Embryonic facial prominence (tissue), 1 donor: ENCODE measurements around the gene PUS1.

Experiments
- DNase-seq: peaks from one replicate; pipeline ENCODE4 v3.0.0-alpha.2; 2016; ENCODE audit errors: extremely low spot score

Gene PUS1

DNA sequence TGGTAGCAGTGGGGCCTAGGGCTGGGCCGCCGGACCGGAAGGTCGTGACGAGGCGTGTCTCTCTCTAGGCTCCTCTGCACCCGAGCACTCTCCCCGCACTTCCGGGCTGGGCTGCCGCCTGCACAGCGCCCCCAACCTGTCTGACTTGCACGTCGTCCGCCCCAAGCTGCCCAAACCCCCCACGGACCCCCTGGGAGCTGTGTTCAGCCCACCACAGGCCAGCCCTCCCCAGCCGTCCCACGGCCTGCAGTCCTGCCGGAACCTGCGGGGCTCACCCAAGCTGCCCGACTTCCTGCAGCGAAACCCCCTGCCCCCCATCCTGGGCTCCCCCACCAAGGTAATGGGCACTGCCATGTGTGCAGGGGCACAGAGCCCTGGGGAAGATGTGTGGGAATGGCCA lies 13.3 kb upstream of the PUS1 start:
- no peak for DNase-seq

DNA sequence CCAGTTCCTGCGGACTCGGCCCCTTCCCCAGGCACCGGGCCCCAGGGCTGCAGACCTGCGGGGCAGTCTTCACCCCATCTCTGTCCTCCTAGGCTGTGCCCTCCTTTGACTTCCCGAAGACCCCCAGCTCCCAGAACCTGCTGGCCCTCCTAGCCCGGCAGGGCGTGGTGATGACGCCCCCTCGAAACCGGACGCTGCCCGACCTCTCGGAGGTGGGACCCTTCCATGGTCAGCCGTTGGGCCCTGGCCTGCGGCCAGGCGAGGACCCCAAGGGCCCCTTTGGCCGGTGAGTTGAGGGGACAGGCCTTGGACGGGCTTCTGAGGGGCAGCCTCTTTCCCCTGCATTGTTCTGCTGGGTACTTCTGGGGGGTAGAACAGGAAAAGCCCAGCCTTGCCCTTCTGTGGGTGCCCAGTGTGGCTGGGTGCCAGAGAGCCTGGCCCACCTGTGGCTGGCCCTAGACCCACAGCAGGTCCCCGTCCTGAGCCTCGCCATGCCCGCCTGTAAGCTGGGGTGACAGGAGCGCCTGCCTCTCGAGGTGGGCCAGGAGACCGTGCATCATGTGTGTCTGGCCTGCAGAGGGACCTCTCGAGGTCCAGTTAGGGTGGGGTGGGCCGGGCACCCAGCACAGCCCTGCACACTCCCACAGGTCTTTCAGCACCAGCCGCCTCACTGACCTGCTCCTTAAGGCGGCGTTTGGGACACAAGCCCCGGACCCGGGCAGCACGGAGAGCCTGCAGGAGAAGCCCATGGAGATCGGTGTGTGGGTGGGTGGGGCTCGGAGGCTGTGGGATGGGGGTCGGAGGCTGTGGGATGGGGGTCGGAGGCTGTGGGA lies 12.6 kb upstream of the PUS1 start:
- DNase-seq, result no peak

DNA sequence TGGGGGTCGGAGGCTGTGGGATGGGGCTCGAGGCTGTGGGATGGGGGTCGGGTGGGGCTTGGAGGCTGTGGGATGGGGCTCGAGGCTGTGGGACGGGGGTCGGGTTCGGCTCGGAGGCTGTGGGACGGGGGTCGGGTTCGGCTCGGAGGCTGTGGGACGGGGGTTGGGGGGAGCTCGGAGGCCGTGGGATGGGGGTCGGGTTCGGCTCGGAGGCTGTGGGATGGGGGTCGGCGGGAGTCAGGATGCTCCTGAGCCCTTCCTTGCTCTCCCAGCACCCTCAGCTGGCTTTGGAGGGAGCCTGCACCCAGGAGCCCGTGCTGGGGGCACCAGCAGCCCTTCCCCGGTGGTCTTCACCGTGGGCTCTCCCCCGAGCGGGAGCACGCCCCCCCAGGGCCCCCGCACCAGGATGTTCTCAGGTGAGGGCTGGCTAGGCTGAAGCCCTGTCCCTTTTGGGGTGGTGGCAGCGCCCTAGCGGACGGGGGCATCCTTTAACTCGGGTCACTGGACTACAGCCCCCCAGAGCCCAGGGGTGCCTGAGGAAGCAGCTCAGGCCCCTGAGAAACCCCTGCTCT lies 11.9 kb upstream of the PUS1 start:
- DNase-seq, result no peak

DNA sequence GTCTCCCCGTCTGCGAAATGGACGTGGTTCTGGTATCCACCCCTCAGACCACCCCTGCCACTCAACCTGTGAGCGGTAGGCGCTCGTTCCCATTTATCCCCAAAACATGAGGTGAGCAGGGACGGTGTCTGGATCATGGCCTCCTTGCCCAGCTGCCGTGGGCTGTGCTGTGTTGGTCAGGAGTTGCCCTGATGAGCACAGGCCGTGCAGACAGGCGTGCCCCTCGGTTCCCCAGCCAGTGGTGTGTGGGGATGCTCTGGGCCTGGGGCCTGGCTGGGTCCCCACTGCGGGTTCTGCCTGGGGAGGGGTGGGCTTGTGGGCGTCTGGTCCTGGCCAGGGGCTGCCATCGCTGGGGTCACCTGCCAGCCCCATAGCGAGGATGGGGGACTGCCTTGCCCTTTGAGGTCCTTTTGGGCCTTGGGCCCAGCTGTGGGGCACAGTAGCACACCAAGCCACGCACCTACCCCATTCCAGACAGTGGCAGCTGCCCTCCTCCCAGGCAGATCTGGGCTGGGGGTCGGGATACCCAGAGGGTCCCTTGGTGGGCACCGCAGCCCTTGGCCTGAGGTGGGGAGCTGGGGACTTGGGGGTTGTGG lies 11.3 kb upstream of the PUS1 start:
- DNase-seq, result no peak

DNA sequence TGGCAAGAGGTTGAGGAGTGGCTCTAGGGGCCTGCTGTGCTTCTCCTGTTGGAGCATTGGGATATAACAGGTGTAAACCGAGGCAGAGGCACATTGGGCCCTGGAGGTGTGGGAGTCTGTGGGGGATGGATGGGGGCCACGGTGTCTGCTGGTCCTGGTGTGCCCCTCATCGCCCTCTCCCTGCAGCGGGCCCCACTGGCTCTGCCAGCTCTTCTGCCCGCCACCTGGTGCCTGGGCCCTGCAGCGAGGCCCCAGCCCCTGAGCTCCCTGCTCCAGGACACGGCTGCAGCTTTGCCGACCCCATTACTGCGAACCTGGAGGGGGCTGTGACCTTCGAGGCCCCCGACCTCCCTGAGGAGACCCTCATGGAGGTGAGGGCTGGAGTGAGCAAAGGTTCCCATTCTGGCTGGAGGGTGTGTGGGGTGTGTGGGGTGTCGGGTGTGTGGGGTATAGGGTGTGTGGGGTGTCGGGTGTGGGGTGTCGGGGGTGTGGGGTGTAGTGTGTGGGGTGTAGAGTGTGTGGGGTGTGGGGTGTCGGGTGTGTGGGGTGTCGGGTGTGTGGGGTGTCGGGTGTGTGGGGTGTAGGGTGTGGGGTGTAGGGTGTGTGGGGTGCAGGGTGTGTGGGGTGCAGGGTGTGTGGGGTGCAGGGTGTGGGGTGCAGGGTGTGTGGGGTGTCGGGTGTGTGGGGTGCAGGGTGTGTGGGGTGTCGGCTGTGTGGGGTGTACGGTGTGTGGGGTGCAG lies 10.6 kb upstream of the PUS1 start:
- no peak for DNase-seq

DNA sequence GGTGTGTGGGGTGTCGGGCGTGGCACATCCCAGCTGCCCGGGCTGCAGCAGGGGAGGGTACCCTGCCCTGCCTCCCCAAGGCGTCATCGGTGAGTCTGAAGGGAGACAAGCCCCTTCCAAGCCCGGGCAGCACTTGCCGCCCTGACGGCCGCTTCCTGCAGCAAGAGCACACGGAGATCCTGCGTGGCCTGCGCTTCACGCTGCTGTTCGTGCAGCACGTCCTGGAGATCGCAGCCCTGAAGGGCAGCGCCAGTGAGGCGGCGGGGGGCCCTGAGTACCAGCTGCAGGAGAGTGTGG lies 10.1 kb upstream of the PUS1 start:
- no peak for DNase-seq

DNA sequence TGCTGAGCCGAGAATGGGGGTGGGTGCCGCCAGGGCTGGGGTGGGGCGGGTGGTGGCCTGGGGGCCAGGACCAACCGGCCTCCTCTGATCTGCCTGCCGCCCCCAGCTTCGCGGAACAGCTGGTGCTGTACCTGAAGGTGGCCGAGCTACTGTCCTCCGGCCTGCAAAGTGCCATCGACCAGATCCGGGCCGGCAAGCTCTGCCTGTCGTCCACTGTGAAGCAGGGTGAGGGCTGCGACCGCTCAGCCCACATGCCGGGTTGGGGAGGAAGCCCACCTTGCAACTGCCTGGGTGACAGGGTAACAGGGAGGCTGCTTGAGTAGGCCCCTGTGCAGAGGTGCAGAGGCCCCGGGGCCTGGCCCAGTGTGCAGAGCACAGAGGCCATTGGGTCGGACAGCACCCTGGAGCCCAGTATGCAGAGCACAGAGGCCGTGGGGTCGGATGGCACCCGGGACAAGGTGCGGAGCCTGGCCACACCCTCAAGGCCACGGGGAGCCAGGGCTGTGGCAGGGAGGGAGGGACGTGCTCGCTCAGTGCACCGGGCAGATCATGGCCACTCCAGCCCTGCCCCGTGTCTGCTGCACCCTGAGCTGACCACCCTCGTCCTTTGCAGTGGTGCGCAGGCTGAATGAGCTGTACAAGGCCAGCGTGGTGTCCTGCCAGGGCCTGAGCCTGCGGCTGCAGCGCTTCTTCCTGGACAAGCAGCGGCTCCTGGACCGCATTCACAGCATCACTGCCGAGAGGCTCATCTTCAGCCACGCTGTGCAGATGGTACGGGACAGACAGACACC lies 9.5 kb upstream of the PUS1 start:
- DNase-seq, result no peak

DNA sequence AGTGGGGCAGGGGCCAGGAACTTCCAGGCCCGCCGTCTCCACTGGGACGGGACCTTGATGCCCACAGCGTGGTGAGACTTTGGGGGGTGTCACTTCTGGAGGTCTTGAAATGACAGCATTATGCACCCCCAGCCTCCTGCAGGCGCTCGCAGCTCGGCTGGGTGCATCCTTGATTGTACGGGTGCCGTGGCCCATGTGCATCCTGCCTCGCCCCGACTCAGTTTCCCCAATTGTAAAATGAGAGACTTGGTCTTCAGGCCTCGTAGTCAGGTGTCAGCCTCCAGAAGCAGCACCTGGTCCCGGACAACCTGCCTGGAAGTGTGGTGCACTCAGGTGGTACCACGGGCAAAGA lies 8.9 kb upstream of the PUS1 start:
- no peak for DNase-seq

DNA sequence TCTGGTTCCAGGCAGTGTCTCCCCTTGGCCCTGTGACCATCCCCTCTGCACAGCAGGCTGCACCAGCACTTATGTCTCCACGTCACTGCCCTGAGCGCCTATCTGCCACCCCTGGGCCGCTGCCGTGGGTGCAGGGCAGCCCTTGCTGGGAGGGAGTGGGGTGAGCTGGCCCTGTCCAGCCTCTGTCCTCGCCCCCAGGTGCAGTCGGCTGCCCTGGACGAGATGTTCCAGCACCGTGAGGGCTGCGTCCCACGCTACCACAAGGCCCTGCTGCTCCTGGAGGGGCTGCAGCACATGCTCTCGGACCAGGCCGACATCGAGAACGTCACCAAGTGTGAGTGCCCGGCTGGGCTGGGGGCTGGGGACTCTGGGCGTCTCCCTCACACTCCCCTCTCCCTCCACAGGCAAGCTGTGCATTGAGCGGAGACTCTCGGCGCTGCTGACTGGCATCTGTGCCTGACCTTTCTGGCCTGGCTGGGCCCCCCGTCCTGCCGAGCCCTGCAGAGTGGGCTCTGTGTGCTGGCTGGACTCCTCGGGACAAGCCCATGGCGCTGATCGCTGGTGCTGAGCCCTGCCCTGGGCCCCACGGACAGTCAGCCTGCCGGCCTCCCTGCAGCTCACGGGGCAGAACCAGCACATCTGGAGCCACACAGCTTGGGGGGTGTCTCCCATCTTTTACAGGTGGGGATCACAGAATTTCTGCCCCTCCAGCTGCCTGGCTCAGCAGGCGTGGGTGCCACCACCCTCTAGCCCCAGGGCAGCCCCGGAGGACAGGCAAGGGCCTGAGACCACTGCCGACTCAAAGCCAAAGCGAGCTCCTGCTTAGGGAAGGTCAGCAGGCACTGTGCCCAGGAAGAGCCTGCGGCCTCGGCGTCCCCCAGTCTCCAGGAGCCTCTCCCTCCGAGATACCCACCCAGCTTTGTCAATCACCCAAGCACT lies 7.9 kb upstream of the PUS1 start:
- no peak for DNase-seq

DNA sequence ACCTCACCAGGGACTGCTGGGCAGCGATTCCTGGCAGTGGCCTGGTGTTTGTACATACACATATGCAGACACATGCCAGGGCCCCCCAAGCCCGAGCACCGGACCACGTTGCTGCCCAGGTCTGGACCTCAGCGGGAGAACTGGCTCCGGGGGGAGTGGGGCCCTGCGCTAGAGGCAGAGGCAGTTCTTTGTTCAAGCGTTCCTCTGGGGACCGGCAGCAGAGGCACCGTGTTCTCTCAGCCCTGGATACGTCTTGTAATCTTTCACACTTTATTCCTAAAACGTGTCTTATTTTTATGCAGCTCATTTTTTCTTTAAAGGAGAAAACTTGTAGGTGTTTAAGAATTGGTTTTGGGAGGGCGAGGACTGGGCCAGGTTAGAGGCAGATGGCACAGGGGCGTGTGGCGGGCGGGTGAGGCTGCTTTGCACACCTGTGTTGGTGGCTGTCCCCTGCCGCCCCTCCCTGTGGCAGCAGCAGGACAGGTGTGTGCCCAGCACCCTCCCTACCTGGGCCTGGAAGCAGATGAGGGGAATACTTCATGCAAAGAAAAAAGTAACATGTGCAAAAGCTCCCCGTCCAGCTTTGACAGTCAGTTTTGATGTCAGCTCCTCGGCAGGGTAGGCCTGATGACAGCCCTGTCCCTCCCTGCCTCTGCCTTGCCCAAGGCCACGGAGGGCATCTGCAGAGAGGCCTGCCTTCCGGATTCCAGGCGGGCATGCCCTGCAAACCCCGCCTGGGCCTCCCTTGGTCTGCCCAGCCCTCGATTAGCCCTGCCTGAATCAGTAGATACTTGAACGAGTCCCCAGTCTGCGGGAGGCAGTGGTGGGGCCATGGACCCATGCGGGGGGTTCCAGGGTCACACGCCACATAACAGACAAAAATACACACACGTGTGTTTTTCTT lies 7.0 kb upstream of the PUS1 start:
- DNase-seq, result no peak

DNA sequence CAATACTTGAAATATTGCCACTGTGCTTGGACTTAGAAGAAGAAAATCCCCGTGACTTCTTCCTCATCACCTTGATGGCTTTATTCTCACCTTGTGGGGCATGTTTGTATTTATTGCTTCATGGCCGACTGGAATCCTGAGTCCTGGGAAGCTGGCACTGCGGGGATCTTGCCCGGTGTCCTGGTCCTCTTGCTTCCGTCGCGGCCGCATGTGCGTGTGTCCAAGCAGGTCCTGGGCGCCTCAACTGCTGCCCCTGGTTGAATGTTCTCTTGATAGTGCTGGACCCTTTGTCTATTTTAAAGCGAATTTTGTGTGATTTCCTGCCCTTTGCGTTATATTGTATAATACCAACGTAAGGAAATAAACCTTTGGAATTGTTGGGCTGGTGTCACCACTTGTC lies 6.3 kb upstream of the PUS1 start:
- DNase-seq, result no peak

DNA sequence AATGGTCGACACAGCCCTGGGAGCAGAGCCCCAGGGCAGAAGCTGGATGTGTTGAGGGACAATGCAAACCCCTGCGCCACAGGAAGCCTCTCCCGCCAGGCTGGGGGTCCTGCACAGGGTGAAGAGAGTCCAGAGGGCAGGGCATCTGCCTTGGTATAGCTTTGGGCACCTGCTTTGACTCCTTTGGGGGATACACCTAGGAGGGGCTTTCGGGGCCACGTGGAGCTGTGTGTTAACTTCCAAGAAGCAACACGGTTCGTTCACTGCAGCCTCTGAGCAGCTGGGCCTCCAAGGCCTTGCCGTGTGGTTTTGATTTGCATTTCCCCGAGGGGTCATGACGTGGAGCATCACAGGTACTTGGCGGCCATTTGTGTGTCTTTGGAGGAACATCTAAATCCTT lies 5.8 kb upstream of the PUS1 start:
- no peak for DNase-seq

DNA sequence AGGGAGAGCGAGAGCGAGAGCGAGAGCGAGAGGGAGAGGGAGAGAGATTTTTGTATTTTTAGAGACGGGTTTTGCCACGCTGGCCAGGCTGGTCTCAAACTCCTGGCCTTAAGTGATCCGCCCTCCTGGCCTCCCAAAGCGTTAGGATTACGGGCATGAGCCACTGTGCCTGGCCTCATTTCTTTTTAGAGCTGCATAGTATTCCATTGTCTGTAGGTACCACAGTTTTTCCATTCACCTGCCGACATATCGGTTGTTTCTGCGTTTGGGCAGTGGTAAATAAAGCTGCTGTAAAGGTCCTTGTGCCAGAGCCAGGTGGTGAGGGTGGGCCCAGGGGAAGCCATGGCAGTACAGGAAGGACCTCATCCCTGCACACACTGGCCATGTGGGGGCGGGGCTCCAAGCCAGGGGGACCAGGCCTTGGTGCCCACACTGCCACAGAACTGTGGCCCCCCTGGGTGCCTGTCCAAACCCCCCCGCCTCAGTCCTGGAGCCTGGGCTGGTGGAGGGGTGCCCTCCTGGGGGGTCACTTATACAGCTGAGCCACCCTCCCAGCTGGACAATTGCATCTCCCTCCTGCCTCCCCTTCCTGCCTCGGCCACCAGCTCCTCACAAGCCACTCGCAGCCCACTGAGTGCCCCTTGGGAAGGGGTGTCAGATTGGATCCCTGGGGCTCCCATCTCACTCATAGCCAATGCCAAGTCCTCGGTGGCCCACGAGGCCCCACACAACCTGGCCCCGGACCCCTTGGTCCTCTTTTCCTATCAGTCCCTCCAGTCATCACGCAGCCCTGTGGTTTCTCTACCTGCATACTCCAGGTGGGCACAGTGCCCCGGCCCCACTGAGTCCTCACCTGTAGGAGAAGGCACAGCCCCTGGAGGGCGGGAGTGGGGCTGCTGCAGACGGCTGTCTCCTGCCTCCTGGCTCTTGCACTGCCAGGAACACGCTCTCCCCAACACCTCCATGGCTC lies 1.7 kb upstream of the PUS1 start:
- no peak for DNase-seq

DNA sequence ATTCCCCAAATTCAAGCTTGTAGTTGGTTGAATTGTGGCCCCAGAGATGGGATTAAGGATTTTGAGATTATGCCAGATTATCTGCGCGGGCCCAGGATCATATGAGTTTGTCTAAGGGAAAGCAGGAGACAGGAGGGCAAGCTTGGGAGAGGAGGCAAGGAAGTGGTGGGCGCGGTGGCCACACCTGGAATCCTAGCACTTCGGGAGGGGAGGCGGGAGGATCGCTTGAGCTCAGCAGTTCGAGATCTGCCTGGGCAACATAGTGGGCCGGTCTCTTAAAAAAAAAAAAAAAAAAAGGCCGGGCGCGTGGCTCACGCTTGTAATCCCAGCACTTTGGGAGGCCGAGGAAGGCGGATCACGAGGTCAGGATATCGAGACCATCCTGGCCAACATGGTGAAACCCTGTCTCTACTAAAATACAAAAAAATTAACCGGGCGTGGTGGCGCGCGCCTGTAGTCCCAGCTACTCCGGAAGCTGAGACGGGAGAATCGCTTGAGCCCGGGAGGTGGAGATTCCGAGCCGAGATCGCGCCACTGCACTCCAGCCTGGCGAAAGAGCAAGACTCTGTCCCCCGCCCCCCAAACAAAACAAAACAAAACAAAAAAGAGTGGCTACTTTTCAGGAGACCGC lies 881 bp upstream of the PUS1 start:
- DNase-seq, result no peak

DNA sequence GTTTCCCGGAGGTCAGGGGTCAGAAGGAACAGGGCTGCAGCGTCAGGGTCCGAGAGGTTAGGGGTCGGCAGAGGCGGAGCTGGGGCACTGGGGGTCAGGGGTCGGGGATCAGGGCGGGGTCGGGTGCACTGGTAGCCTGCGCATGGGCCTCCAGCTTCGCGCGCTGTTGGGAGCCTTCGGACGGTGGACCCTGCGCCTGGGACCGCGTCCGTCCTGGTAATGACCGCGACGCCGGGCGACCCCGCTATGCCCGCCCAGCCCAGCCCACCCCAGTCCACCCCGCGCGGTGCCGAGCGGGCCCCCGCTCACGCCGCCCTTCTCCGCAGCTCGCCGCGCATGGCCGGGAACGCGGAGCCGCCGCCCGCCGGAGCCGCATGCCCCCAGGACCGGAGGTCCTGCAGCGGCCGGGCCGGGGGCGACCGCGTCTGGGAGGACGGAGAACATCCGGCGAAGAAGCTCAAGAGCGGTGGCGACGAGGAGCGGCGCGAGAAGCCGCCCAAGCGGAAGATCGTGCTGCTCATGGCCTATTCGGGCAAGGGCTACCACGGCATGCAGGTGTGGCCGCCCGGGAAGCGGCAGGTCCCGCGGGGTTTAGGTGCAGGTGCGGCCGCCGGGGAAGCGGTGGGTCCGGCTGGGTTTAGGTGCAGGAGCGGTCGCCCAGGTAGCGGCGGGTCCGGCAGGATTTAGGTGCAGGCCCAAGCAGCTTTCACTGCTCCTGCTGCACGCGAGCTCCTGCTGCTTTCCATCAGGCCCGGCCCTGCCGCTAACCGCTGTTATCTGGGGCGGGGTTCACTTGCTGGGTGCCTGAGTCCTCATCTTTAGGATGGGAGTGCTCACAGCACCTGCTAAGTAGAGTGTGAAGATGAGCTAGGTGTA lies 743 bp downstream of the PUS1 start:
- no peak for DNase-seq

DNA sequence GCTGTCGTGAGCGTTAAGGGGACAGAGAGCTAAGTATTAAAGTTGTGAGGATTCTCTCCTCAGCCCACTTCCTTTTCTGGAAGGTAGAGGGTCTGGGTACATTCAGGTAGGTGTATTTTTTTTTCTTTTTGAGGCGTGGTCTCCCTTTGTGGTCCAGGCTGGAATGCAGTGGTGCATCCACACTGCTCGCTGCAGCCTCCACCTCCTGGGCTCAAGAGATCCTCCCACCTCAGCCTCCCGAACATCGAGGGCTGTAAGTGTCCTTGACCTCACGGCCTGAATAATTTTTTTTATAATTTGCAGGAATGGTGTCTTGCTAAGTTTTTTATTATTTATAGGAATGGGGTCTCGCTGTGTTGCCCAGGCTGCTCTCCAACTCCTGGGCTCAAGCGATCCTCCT lies 1.4 kb downstream of the PUS1 start:
- DNase-seq, result no peak

DNA sequence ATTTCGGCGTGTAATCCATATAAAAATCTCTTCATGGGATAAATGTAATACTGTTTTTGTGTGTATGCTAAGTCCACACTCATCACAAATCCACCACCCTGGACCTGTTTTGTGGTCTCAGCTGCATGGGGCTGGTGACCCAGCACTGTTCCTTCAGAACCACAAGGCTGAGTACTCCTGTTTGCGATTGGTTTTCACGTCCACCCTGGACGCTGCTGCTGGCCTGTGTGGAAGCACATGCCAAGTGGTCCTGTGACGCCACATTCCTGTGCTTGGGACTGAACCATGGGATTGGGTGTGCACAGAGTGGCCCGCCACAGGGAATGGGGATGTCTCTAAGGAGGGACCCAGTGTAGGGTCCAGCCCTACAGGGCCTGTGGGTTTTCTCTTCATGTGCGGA lies 4.3 kb downstream of the PUS1 start:
- no peak for DNase-seq
